NCI-H446 treated with DMSO at 0.1 percent for 48 hours (cell line): ENCODE results near the gene MYH15.
"Not testable (repeated sequence)": the region's sequence is repeated elsewhere in the genome, so short reads cannot be mapped to it uniquely, and the experiment has no call there.

Experiments
- DNase-seq: peaks from one replicate; lab custom pipeline; 2025; lab: John Stamatoyannopoulos, UW

MYH15 gene

DNA sequence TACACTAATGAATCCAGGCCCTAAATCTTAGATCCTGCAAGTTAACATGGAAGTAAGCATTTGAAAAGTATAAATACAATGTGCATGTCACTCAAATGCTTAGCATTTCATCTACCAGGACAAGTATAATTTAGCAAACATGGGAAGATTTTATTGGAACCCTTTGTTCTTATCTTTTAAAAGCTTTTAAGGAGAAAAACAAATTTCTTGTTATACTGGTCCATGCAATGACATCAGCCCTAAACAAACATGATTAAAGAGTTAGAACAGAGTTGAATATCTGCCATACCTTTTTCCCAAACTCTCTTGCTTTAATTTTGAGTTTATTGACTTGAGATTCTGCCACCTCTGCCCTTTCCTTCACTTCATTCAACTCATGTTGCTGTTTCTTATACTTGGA lies 127.1 kb downstream of the MYH15 start:
- no peak for DNase-seq

DNA sequence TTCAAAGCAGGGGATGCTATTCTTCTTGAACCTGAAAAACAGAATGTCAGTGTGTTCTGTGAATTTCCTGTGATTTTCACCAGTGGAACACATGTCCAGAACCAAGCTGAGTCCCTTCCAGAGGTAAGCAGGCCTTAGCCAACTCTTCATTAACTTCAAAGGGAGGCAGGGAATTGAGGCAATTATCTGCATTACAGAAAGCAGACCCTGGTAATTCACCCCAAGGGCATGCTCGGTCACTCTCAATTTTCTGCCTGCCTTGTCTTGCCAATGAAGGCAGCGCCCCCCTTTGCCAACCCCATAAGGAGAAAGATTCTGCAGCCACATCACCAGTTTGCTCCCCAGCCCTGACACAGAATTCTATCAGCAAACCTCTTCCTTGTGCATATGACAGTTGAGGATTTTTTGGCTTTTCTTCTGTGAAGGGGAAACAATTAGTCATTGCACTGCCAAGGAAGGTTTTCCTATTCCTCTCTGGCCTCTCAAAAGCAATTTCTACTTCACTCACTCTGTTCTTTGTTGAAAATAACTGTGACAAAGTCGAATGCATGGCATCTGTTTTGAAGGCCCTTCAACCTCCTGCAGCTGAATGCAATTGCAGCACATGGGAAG lies 128.8 kb downstream of the MYH15 start:
- DNase-seq, result no peak

DNA sequence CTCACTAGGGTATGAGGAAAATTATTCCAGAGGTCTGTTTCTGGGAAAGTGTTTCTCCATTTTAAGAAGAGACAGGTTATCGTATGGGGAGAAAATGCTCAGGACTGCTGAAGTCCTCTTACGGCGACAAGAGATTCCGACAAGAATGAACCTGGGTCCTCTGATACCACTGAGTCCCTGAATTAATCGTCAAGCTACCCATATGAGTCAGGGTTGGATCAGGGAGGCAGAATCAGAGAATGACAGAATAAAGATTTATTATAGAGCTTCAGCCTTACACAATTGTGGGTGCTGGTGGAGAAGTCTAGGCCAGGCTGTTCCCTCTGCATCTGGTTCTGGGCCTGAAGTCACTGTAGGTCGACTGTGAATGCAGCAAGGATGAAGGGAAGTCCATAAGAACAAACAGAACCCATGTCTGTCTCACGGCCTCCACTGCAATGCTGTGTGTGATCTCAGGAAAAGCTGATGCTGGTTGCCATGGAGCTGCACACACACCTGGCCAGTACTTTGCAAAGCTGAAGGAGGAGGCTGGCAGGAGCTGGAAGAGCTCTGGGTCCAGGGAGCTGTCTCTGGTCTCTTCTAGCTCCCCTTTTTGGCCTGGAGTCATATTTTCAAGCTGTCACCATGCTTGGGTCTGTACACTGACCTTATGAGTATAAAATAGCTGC lies 130.1 kb downstream of the MYH15 start:
- DNase-seq, result no peak

DNA sequence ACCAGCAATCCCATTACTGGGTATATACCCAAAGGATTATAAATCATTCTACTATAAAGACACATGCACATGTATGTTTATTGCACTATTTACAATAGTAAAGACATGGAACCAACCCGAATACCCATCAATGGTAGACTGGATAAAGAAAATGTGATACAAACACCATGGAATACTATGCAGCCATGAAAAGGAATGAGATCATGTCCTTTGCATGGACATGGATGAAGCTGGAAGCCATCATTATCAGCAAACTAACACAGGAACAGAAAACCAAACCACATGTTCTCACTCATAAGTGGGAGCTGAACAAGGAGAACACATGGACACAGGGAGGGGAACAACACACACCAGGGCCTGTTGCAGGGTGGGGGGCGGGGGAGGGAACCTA lies 131.4 kb downstream of the MYH15 start:
- not testable (repeated sequence) for DNase-seq

DNA sequence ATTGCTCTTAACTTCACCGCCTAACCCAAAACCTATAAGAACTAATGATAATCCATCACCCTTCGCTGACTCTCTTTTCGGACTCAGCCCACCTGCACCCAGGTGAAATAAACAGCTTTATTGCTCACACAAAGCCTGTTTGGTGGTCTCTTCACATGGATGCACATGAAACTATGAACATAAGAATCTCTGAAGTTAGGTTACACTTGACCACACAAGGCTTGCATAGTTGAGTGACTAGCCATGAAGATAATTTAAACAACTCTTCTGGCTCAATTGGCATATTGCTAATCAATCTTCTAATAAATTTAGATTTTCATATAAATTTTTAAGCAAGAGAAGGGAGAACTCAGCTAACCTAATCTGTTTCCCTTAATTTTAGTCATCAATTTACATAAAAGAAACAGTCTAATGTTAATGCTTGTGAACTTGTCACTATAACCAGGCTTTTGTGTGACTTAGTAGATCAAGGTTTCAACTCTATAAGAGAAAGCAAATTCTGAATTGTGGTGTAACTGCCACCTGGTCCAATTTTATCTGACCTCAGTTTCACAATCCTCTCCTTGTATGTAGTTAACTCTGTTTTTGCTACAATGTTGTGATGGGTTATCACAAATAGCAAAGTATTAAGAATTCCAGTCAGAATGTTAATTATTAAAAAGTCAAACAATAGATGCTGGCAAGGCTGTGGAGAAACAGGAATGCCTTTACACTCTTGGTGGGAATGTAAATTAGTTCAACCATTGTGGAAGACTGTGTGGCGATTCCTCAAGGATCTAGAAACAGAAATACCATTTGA lies 132.0 kb downstream of the MYH15 start:
- DNase-seq, result no peak

DNA sequence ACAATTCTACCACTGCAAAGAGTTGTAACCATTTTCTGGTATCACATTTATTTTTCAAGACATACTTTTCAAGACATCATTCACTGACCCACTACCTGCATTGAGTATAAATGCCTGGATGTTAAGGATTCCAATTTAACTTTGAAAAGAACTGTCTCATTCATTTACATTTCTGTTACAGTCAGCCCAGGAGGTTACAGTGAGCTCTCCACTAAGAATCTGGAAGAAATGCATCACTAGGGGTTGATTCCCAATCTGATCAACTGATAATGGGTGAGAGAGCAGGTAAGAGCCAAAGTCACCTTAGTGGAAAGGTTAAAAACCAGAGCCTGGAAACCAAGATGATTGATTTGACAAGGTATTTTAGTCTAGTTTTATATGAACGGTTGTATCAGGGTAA lies 133.0 kb downstream of the MYH15 start:
- no peak for DNase-seq

DNA sequence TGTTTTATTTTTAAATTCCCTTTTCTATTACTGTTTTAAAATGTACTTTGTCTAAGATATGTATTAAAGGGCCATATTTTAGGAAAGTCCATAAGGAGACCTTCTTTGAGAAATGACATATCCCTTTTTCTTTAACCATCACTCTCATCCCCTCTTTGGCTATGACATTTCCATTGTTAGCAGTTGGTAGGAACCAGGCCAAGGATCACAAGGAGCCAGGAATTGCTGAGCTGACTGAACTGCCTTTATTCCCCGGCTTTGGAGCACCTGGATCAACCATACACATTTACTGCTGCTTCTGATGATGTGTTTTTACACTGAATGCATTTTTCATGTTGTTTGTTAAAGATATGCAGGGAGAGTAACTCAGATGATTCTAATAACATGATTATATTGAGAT lies 134.4 kb downstream of the MYH15 start:
- no peak for DNase-seq

DNA sequence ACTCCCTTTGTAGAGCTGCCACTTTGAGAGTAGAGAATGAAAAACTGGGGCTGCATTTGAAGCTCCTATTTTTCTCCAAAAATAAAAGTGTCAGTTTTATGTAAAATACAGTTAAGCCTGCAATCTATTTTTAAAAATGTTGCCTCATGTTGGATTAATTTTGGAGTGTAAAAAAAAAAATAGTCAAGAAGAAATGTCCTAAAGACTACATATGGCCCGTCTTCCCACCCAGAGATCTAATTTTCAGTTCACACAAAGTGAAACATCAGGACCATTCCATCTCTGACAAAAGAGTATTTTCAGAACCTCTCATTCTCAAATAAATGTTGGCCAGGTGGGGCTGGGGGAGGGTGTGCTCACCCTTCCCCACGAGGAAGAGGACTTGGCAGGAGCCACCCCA lies 151.4 kb downstream of the MYH15 start:
- no peak for DNase-seq

DNA sequence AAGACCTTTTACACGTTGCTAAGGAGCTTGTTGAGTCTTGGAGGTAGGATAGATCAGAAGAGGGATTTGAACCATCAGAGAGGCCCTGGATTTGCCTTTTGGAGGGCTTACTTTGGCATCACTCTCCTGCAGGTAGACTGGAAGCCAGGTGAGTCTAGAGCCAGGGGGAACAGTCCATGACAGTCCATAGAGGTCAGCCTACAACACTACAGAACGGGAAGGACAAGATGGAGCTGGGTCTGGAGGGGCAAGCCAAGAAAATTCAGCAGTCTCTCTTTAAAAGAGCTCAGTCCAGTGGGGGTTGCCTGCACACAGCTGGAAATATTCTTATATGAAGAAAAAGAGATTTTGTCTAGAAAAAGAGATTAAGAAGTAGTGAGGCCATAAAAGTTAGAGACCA lies 153.4 kb downstream of the MYH15 start:
- DNase-seq, result no peak

DNA sequence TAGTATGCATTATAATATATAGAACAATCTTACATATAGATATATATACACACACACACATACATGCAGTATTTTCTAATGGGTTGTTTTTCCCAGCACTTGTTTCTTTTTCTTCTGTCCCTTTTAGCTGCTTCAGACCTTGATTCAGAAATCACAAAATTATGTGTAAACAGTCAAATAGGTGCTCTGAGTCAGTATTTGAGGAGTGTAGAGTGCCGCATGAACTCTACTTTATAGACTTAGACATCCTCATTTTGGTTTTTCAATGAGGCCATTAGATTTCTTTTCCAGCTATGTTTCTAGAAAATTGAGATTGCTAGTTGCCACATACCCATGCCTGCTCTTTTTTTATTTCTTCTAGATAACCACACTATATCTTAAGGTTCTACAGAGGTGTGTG lies 155.8 kb downstream of the MYH15 start:
- DNase-seq, result no peak

DNA sequence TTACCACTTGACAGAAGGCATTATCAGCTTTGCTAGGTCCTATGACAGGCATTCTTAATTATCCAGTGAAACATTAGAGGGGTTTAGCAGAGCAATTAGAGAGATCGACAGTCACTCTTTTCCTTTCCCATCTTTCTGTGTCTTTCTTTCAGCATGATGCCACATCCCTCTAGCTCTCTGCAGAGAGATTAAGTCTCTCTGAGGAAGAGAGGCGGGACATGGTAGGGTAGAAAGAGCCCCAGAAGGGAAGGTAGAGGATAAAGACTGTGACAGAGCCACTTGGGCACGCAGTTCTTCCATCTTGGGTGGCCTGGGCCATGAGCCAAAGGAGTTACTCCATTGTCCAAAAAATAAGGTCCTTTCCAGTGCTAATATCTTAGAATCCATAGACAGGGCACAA lies 158.2 kb downstream of the MYH15 start:
- no peak for DNase-seq

DNA sequence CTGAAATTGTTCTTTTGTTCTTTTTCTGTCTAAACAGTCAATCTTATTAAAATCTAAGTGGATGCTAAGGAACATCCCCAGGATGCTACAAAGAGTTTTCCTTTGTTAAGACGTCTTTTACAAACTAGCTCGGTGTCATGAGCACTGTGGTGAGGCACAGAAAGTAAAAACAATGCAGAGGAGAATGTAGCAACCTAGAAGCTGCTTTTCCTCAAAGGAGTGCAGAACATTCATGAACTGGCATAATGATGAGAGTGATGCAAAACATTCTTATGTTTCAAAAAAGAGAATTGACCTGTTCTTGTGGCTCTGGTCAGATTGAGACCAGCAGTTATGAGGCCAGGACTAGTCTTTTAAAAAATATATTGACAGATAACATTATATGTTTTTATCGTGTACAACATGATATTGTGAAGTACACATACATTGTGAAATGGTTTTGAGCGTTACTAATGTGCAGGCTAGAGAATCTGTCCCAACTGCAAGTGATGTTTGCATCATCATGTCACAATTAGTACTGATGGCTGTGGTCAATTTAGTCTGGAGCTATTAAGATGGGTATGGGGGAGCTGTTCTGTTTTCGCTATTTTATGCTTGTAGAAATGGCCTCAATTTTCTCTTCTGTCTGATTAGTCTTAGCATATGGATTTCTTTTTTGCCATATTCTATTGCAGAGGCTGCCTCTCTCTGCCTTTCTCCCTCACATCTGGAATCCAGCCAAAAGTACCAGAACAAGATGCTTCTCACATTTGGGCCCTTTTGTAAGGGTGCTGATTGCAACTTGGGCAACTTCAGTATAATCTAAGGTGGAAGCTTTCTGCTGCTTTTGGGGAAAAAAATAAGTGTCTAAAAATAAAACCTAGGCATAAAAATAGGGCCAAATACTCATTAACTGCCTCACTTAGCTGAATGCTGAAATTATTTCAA lies 163.8 kb downstream of the MYH15 start:
- no peak for DNase-seq

DNA sequence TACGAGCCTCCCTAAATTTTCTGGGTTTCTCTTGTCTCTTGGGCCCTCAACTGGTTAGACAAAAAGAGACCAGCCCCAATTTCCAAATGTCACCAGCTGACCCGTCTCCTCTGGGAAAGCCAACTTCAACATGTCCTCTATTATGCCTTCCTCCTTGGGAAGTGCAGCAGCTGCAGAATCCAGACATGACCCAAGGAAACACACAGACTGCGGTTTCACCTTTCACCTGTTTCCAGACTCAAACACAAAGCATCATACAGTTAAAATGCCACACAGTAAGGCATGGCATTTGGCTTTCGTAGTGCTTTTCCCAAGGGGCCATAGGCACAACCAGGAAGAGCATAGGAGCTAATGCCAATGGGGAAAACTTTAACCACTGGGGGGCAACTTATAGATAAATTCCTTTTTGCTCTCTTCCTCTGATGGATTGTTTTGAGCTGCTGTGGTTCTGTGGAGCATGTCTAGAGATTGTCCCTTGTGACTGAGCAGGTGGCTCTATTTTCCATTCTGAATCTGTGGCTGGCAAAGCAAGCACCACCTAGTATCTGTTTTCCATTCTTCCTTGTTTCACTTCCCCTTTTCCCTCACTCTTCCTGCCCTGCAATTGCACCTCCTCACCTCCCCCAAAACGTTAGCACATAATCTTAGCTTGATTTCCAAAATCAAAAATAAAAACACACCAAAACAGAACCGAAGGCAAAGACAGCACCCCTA lies 164.7 kb downstream of the MYH15 start:
- DNase-seq, result no peak

DNA sequence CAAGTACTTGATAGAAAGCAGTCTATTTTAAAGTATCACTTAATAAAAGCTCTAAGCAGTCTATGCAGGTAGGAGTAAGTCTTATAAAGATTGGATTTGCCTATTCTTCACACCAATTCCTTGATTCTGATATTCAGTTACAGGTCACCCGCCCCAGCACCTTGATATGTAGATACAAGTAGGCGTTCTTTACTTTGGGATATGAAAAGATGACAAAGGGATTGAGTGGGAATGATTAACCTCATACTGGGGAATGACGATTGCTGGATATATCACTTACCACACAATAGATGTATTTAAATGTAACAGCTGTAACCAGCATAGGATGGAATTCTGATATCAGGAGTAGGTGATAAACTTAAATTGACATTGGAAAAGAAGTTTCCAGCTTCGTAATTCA lies 166.9 kb downstream of the MYH15 start:
- DNase-seq, result no peak

DNA sequence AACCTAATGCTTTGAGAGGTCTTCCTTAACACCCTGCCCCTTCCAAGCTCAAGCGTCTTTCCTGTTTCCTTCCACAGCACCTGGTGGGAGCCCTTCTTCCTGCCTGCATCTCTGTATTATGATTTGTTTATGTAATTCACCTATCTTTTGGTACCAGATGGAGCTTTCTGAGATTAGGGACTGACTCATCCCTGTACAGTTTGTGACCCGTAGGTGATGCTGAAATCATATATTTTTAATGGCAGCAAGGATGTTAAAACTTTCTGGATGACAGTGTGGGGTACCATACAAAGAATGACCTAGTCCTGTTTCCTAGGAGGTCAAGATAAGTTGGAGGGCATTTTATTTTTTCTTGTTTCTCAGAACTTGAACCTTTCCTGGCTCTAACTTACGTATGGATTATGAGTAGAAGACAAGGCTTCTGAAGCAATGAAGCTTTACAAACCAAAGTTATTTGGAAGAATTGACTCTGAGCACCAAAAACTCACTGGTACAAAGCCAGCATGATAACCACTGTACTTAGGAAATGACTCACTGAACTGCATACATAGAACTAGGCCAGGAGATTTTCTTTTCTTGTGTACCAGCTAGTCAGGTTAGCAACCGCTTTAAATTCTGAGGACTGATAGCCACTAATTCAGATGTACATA lies 167.4 kb downstream of the MYH15 start:
- DNase-seq, result no peak

DNA sequence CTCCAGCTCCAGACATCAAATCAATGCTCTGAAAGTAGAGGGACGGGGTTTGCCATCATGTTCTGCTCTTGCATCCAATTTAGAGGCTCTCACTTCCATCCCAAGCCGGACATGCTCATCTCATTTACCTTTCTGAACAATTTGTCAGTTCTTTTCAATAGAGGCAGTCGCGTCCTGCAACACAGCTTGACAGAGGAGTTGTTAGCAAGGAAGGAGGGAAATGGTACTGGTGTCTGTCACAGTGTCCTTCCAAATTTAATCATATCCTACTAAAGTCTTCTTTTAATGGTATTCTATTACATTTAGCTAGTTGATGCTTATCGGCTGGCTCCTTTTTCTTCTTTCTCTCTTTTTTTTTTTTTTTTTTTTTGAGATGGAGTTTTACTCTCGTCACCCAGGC lies 168.5 kb downstream of the MYH15 start:
- DNase-seq, result no peak

DNA sequence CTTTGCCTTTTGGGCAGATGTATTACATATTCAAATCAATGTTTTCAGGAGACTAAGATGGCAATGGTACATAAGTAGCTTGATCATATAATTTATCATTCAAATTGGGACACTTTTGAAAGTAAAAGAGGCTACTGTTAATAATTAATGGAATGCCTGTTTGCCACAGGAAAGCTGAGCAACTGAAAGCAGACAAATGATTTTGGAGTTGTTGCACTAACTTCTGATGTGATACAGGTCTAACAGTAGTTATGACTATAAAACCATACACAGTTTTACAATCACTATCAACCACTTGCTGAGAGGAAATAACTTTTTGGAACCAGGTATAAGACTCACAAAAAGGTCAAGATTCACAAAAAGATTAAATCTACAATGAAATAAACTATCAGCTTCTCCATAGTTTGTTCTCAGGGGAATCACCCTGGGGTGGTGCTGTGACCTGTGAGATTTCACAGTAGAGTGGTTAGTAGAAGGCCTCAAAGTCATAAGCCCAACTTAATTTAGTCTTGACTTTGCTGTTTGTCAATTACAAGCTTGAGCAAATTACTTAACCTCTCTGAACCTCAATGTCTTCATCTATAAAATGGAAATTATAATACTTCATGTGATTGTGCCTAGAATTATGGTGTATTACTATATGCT lies 171.4 kb downstream of the MYH15 start:
- no peak for DNase-seq

DNA sequence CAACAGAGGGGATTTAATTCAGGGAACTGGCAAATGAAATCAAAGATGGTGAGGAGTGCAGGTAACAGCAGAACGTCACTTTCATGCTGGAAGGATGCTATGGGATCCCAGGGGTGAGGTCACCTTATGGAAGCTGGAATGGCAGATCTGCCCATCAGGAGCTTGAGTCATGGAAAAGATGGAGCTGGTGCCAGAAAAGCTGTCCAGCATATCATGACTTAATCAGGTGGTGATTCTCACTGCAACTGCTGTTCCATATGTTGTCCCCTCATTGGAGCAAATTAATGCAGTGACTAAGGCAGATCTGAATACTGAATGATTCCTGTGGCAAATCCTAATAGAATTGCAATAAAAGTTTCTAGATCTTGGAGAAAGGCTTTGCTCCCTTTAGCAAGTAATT lies 175.7 kb downstream of the MYH15 start:
- DNase-seq, result peak; percentile 62

DNA sequence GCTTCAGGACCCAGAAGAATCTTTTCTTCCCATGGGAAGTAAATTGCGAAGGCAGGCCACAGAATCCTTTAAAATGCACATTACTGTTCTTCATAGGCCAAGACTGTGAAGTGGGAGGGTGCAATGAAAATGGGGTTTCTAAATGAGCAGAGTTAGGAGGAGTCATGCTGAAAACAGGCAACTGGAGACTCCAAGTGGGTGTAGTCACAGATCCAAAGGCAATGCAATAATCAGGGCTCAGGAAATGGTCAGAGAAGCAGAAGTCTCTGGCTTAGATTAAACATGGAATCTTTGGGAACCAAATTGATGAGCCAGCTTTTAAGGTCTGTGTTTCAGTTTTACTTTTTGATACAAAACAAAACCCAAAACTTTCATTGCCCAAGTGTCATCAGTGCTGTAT lies 176.4 kb downstream of the MYH15 start:
- DNase-seq, result no peak

DNA sequence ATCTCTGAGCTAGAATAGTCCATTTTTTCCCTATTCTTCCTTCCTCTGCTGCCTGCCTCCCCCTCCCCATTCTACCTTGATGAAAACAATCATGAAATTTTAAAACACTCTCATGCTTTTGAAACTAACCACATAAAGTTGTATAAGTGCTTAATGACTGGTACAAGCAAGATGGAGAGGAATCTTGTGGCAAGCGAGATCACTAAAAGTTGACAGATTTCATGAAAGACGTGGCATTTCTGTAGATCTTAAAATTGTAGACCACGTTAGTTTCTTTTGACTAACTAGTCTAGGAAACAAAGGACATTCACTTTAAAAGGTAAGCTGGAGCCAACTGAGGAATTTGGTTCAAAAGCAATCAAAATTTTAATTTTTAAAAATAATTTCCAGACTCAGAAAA lies 178.6 kb downstream of the MYH15 start:
- no peak for DNase-seq
